22Rv1 (cell line): ENCODE data around the gene ABCB6.
A peak's percentile ranks its signal among the peaks of the same experiment; 100 is the strongest.

ENCODE experiments used
- H3K27ac ChIP-seq: fragments of 450-650 bp; 2 replicates; pipeline ENCODE4 v1.5.1; 2017
- ZFX ChIP-seq: fragments of 450-650 bp; IDR thresholded peaks from 2 replicates; pipeline ENCODE4 v1.6.1; 2017; ENCODE audit warnings: antibody characterized with exemption, borderline replicate concordance
- TF ChIP-seq, protein P1 (sequence below): fragments of 450-650 bp; IDR thresholded peaks from 2 replicates; pipeline ENCODE4 v1.5.1; 2017; ENCODE audit warnings: mild to moderate bottlenecking

Gene ABCB6

DNA sequence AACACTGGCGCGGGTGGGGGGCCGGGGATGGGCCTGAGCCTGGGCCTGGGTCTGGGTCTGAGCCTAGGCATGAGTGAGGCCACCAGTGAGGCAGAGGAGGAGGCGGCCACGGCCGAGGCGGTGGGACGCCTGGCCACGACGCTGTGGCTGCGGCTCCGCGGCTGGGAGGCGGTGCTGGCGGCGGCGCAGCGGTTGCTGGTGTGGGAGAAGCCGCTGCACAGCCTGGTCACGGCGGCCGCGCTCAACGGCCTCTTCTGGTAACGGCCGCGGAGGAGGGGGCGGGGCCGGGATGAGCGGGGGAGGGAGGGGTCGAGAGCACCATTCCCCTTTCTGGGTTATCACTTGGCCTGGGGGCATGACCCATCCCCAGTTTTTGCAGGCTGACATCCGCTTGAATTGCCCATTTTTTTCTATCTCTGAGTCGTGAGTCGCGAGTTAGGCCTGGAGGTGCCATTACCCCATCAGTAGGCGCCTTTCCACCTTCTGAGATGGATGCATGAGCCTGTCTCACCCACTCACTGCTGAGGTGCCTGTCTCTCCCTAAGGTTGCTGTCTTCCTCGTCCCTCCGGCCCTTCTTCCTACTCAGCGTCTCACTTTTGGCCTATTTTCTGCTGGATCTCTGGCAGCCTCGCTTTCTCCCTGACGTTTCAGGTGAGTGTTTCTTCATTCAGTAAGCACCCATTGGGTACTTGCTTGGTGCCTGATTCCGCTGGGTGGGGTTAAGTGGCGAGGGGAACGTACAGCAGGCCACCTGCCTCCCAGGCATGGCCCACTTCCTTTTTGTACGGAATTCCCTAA is 40.2 kb downstream of the ABCB6 start:
- peak overlapping the region; percentile 98 for H3K27ac ChIP-seq
- no peak for TF ChIP-seq ZFX
- TF ChIP-seq, protein P1, sequence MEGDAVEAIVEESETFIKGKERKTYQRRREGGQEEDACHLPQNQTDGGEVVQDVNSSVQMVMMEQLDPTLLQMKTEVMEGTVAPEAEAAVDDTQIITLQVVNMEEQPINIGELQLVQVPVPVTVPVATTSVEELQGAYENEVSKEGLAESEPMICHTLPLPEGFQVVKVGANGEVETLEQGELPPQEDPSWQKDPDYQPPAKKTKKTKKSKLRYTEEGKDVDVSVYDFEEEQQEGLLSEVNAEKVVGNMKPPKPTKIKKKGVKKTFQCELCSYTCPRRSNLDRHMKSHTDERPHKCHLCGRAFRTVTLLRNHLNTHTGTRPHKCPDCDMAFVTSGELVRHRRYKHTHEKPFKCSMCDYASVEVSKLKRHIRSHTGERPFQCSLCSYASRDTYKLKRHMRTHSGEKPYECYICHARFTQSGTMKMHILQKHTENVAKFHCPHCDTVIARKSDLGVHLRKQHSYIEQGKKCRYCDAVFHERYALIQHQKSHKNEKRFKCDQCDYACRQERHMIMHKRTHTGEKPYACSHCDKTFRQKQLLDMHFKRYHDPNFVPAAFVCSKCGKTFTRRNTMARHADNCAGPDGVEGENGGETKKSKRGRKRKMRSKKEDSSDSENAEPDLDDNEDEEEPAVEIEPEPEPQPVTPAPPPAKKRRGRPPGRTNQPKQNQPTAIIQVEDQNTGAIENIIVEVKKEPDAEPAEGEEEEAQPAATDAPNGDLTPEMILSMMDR, result peak; percentile 34; the same call in 1 of the 2 replicates

DNA sequence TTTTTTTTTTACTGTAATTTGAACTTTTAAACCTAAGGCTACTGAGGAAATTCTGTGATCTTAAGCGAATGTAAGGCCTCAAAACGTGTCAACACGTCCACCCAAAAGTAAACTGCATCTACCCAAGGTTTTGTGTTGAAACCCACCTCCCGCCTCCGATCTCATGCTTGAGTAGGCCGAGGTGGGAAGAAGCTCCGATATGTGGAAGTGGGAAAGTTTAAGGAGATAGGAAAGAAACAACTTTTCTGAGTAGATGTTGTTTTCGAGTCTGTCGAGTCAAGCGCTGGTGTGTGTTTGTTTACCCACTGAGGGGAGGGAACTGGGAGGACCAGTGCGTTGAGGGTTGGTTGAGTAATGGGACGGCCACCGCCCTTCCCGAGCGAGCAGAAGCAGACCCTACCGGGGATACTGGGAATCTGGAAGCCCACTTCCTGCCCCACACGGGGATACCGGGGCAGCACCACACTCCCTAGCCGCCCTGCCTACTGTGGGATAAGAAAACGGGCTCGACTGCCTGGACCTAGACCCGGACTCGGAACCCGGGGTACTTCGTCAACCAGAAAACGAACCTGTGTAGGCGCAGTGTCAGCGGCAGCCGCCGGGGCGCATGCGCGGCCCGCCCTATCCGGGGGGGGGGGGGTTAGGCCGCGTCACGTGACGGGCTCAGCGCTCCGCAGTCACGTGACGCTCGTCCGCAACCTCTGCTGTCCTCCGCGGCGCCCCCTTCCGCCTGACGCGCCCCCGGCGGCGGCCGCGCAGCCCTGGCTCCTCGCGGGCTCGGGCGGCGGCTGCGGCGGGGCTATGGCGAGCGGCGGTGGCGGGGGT is 41.0 kb downstream of the ABCB6 start, which contains the start of gene RETREG2:
TSS of gene RETREG2 (plus strand) at position 724 of the 825 bp plus-strand sequence. CDS start at position 802, 78 bp downstream.
- peak within 1 kb of the TSS; percentile 98 for H3K27ac ChIP-seq
- TF ChIP-seq, protein P1, result peak; percentile 70
- TF ChIP-seq ZFX, result no peak

DNA sequence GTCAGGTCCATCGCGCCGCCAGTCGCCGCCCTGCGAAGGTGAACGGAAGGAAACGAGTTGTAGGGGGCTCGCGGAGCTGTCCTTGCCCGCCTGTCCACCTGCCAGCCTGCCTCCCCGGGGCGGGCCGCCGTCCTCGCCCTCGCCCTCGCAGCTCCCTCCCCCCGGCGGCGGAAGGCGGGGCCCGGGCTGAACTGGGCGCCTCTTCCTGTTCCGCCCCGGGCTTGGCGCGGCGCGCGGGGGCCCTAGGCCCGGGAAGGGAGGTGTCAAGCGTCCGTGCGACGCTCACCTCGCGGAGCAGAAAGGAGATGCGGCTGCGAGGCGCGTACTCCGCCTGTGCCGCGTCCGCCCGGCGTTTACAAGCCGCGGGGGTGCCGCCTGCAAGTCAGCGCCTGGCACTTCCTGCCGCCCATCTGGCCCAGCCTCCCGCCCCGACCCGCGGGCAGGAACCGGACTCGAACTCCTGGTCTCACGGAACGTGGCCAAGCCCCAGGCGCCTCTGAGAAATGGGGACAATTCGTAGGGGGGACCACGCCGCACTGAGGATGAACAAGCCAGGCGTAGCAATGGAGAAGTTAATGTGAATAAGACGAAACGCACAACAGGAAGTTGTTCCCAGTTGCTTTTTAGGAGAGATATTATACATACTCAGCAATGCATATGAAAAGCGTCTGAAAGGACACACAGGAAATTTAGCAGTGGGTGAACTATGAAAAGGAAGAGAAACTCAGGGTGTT is 41.8 kb downstream of the ABCB6 start, which contains the start of gene CNPPD1:
TSS of gene CNPPD1 (minus strand) at position 108 of the 734 bp plus-strand sequence. CDS start at position 11, 97 bp downstream.
- no peak for TF ChIP-seq ZFX
- TF ChIP-seq, protein P1, result no peak
- peak within 1 kb of the TSS; percentile 98 for H3K27ac ChIP-seq

DNA sequence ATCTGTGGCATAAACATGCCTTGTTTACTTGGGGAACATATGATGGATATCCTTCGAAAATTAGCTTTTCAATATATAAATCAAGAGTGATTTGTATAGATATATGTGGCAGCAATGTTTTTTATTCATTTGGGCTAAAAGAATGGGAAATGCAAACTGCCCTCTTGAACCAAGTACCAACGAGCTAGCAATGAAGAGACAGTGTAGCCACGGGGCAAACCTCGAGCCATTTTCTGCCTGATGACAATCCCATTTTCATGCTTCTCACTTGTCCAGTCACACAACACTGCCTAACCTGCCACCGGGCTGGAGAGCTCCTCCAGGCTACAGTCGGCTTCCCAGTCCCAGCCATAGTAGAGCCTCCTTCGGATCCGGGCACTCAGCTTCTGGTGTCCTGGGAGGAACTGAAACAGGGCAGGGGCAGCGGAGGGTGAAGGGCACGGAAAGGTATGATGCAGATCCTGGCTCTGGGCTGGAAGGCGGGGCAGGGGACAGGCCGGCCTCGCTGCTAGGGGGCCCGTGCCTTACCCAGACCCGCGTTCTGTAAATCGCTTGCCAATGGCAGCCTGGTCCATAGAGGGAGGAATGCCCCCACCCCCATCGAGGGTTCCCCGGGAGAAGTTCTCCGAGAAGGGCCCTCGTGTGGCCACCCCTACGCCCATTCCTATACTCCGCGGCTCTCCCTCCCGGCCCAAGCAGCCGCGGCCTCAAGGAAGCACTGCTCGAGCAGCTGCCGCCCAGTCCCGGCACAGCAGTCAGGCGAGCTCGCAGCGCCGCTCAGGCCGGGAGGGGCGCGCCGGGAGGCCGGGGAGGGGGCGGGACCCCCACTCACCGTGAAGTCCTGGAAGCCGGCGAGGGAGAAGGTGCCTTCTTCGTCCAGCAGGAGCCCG is 42.6 kb downstream of the ABCB6 start:
- no peak for TF ChIP-seq ZFX
- TF ChIP-seq, protein P1, result peak; percentile 21; the same call in 1 of the 2 replicates
- peak overlapping the region; percentile 98 for H3K27ac ChIP-seq

DNA sequence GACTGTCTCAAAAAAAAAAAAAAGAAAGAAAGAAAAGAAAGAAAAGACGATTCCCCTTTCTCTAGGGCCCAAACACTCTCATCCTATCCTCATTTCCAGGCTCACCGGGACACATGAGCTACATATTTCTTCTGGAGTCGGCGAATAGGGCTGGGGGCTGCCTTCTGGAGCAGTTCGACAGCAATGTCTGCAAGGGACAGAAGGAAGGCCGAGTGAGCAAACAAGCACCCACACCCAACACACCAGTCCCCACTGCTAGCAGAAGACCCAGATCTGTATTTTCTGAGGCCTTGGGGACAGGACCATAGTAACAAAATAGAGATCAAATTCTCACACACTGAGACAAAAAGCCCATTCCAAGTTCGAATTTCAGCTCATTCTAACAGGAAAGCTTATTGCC is 43.3 kb downstream of the ABCB6 start:
- H3K27ac ChIP-seq, result peak overlapping the region; percentile 98; the same call in 1 of the 2 replicates
- no peak for TF ChIP-seq ZFX
- TF ChIP-seq, protein P1, result no peak

DNA sequence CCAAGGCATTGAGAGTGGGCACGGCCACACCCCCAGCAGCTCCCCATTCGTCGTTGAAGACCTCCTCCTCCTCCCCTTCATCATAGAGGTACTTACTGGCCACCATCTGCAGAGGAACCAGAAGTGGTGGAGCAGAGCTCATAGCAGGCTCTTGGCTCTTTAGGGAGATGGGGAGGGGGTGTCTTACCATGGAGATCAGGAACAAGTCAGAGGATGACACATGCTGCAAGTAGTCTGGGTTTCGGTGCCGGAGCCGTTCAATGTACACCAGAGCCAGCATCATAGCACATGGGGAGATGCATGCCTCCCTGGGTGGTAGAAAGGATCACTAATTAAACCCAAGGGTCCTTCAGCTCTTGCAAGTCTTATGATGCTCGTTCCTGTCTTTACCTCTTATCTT is 44.0 kb downstream of the ABCB6 start:
- TF ChIP-seq, protein P1, result no peak
- TF ChIP-seq ZFX, result no peak
- no peak overlapping the region for H3K27ac ChIP-seq
